Endodermal cell (in vitro differentiated cells): ENCODE measurements around the gene SH3BP1. TPM values are rescaled to one million over a fixed set of nuclear protein-coding genes. Genes with fewer than 3 reads are reported as not detected.

Source experiments
- DNase-seq: peaks from one replicate; pipeline ENCODE4 v3.0.0-alpha.2; 2017
- H3K27ac ChIP-seq: 2 replicates; pipeline ENCODE4 v1.5.1; 2013; ENCODE audit warnings: mild to moderate bottlenecking, low read depth, low read length, moderate library complexity
- H3K27me3 ChIP-seq: 2 replicates; pipeline ENCODE4 v1.6.1; 2013; ENCODE audit warnings: mild to moderate bottlenecking, low read length, moderate library complexity; ENCODE audit not compliant: insufficient read depth, control insufficient read depth, poor library complexity, severe bottlenecking
- H3K36me3 ChIP-seq: 2 replicates; pipeline ENCODE4 v1.7.0; 2013; ENCODE audit warnings: mild to moderate bottlenecking, low read length, moderate library complexity; ENCODE audit not compliant: control insufficient read depth, insufficient read depth
- H3K4me1 ChIP-seq: one replicate; pipeline ENCODE4 v1.7.0; 2013; ENCODE audit warnings: low read length; ENCODE audit not compliant: control insufficient read depth, insufficient read depth
- H3K4me3 ChIP-seq: 2 replicates; pipeline ENCODE4 v1.5.1; 2013; ENCODE audit warnings: mild to moderate bottlenecking, low read length, moderate library complexity
- H3K9ac ChIP-seq: 2 replicates; pipeline ENCODE4 v1.6.1; 2013; ENCODE audit warnings: mild to moderate bottlenecking, low read length, moderate library complexity; ENCODE audit not compliant: poor library complexity, severe bottlenecking; ENCODE audit errors: extremely low read depth
- H3K9me3 ChIP-seq: 2 replicates; pipeline ENCODE4 v1.6.1; 2013; ENCODE audit warnings: mild to moderate bottlenecking, low read length, moderate library complexity; ENCODE audit not compliant: control insufficient read depth
- H3K27ac Mint-ChIP-seq: 2 replicates; pipeline ENCODE4 v1.8.0; 2020; ENCODE audit warnings: mixed read lengths
- H3K27me3 Mint-ChIP-seq: 2 replicates; pipeline ENCODE4 v1.8.0; 2021; ENCODE audit warnings: mild to moderate bottlenecking, mixed read lengths; ENCODE audit not compliant: insufficient read depth
- H3K36me3 Mint-ChIP-seq: 2 replicates; pipeline ENCODE4 v1.8.0; 2020; ENCODE audit warnings: low read depth, mixed read lengths
- H3K4me1 Mint-ChIP-seq: 2 replicates; pipeline ENCODE4 v1.8.0; 2020; ENCODE audit warnings: mixed read lengths
- H3K4me3 Mint-ChIP-seq: 2 replicates; pipeline ENCODE4 v1.8.0; 2020; ENCODE audit warnings: mild to moderate bottlenecking, moderate library complexity, mixed read lengths
- H3K9me3 Mint-ChIP-seq: 2 replicates; pipeline ENCODE4 v1.8.0; 2020; ENCODE audit warnings: mild to moderate bottlenecking, mixed read lengths
- whole genome bisulfite sequencing, 2 experiments: methylation state at CpG; one replicate each; pipeline versions ENCODE4 v1.1.5 to v1.1.7; 2013; ENCODE audit warnings: missing lambda C conversion rate in 2 of 2, mixed read lengths in 1 of 2; ENCODE audit not compliant: insufficient coverage in 1 of 2, insufficient read length in 1 of 2; 5-methylcytosine and 5-hydroxymethylcytosine counted together
- total RNA-seq, 2 donors: library from RNA; stranded (reverse); fragmentation: NEBNext Ultra II Directional in 1 of 2; extraction: Animal tissue kit (Norgen Biotek cat#: 25700) in 1 of 2; gene quantifications; 2 replicates in 1 of 2; 3 replicates in 1 of 2; pipeline ENCODE4 v1.2.1, GENCODE V29; 2021
- TF ChIP-seq, protein P1 (sequence below): fragments of 200-600 bp; sonication (generic); conservative IDR thresholded peaks from 2 replicates; pipeline ENCODE4 v1.5.0; 2021; ENCODE audit warnings: antibody characterized with exemption, mild to moderate bottlenecking

SH3BP1 gene
- total RNA-seq, 2 donors from 2014 or later, result 37.7 to 38.6 TPM

DNA sequence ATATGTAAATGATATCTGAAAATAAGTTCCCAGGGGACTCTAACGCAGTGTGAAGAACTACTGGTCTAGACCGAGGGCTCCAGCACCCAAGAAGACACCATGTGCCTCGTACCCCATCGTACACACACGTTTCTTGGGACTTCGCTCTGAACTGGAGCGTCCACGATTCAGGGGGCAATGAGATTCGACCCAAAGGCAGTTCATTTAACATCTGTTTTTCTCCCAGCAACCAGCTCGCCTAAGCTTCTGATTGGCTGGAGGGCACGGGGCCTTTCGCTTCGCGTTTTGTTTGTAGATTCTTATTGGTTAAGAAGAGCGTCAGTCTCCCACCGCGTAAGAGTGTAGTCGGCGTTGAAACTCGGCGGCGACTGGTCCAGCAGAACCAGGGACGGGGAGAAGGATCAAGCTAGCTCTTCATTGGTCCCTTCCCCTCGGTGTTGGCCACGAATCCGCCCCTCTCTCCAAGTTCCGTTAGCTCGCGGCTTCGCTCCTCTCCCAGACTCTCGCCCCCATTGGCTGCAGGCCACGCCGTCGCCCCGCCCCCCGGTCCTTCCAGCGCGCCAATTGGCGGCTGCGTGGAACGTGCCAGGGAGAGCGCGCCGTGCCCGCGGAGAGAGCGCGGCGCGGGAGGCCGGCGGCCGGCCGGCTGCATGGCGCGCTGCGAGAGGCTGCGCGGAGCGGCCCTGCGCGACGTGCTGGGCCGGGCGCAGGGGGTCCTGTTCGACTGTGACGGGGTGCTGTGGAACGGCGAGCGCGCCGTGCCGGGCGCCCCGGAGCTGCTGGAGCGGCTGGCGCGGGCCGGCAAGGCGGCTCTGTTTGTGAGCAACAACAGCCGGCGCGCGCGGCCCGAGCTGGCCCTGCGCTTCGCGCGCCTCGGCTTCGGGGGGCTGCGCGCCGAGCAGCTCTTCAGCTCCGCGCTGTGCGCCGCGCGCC is 18.9 kb downstream of the SH3BP1 start, which contains the start of gene PDXP:
Gene PDXP (plus strand): TSS at position 591 of the 933 bp plus-strand sequence. CDS start 60 bp downstream, at position 651.
- peak within 1 kb of the TSS; percentile 34 for H3K9ac ChIP-seq
- TF ChIP-seq, protein P1, sequence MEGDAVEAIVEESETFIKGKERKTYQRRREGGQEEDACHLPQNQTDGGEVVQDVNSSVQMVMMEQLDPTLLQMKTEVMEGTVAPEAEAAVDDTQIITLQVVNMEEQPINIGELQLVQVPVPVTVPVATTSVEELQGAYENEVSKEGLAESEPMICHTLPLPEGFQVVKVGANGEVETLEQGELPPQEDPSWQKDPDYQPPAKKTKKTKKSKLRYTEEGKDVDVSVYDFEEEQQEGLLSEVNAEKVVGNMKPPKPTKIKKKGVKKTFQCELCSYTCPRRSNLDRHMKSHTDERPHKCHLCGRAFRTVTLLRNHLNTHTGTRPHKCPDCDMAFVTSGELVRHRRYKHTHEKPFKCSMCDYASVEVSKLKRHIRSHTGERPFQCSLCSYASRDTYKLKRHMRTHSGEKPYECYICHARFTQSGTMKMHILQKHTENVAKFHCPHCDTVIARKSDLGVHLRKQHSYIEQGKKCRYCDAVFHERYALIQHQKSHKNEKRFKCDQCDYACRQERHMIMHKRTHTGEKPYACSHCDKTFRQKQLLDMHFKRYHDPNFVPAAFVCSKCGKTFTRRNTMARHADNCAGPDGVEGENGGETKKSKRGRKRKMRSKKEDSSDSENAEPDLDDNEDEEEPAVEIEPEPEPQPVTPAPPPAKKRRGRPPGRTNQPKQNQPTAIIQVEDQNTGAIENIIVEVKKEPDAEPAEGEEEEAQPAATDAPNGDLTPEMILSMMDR, result no peak
- DNase-seq, result peak; percentile 99
- Mint-ChIP-seq H3K27ac (peak within 1 kb of the TSS; percentile 95), H3K36me3 (peaks cover 6% of the 10 kb centered on the region), H3K4me3 (peak within 1 kb of the TSS; percentile 76), H3K9me3 (no peaks in the 10 kb centered on the region), H3K4me1 (peaks cover 28% of the 10 kb centered on the region), H3K27me3 (no peaks in the 10 kb centered on the region)
- no peaks in the 10 kb centered on the region for H3K9me3 ChIP-seq
- H3K36me3 ChIP-seq, result peaks cover under 1% of the 10 kb centered on the region
- peak within 1 kb of the TSS; percentile 55 for H3K27ac ChIP-seq
- WGBS, 2 experiments, result 0 to 1% methylated on average over 16 to 101 of the region's 101 CpGs
- peak within 1 kb of the TSS; percentile 85 for H3K4me3 ChIP-seq
- peaks cover 6% of the 10 kb centered on the region for H3K4me1 ChIP-seq
- H3K27me3 ChIP-seq, result no peaks in the 10 kb centered on the region

DNA sequence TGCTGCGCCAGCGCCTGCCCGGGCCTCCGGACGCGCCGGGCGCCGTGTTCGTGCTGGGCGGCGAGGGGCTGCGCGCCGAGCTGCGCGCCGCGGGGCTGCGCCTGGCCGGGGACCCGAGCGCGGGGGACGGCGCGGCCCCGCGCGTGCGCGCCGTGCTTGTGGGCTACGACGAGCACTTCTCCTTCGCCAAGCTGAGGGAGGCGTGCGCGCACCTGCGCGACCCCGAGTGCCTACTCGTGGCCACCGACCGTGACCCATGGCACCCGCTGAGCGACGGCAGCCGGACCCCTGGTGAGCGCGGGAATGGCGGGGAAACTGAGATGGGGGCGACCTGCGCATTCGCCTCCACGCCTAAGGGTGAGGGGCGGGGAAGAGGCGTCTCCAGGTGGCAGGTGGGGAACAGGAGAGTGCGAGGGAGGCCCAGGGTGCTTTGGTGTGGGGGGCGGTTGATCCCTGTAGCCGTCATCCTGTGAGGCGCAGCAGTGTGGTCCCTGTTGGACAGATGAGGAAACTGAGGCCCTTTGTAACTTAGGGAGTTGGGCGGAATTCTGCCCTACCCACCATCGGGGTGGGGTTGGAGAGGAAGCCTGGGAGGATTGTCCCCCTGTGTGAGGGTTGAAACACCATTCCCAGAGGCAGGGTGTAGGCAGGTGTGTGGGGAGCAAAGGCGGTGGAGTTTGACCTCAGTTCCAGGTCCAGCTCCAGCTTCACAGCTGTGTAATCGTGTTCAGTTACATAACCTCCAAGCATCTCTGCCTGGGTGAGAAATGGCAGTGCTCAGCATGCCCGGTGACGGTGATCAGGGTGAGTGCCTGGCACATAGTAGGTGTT is 19.8 kb downstream of the SH3BP1 start:
- H3K36me3 ChIP-seq, result peaks cover 3% of the 10 kb centered on the region
- peak overlapping the region; percentile 44 for H3K27ac Mint-ChIP-seq
- peaks cover 2% of the 10 kb centered on the region for H3K36me3 Mint-ChIP-seq
- no peak overlapping the region for H3K27ac ChIP-seq
- no peaks in the 10 kb centered on the region for H3K9me3 Mint-ChIP-seq
- no peaks in the 10 kb centered on the region for H3K27me3 ChIP-seq
- TF ChIP-seq, protein P1, result no peak
- H3K9me3 ChIP-seq, result no peaks in the 10 kb centered on the region
- H3K27me3 Mint-ChIP-seq, result no peaks in the 10 kb centered on the region
- H3K4me1 Mint-ChIP-seq, result peaks cover 28% of the 10 kb centered on the region
- H3K9ac ChIP-seq, result peak overlapping the region; percentile 34
- peak overlapping the region; percentile 77 for H3K4me3 ChIP-seq
- WGBS, 2 experiments, result 6 to 33% methylated on average over 6 to 68 of the region's 68 CpGs
- peak overlapping the region; percentile 76 for H3K4me3 Mint-ChIP-seq
- H3K4me1 ChIP-seq, result peaks cover 6% of the 10 kb centered on the region
- DNase-seq, result no peak

DNA sequence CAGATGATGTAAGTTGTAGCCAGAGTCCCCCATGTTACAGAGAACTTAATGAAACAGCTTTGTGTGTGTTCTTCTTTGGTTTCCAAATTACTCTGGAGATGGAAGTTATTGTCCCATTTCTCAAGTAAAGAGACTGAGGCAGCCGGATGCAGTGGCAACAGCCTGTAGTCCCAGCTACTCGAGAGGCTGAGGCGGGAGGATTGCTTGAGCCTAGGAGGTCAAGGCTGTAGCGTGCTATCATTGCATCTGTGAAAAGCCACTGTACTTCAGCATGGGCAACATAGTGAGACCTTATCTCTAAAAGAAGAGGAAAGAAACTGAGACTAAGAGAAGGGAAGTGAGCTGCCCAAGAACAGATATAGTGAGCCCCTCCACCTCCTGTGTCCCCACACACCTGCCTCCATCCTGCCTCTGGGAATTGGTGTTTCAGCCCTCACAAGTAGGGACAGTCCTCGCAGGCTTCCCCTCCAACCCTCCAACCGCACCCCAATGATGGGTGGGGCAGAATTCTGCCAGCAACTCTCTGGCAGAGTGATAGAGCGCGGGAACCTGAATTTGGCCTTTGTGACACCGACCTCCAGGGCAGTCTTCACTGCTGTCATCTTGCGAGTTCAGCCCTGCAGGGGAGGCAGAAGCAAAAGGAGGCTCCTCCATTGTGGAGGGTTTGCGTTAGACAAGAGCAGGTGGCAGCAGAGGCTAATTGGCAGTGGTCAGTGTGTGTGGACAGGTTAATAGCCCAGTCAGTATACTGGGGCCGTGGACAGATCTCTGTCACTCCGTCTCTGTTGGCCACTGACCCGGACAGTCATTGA is 20.6 kb downstream of the SH3BP1 start:
- H3K27ac ChIP-seq, result no peak overlapping the region
- peak overlapping the region; percentile 76 for H3K4me3 Mint-ChIP-seq
- peaks cover 6% of the 10 kb centered on the region for H3K4me1 ChIP-seq
- 85 to 86% methylated on average over 11 to 14 of the region's 14 CpGs for WGBS, 2 experiments
- no peaks in the 10 kb centered on the region for H3K9me3 Mint-ChIP-seq
- H3K4me3 ChIP-seq, result peak overlapping the region; percentile 77
- H3K36me3 Mint-ChIP-seq, result peaks cover 4% of the 10 kb centered on the region
- H3K27me3 Mint-ChIP-seq, result no peaks in the 10 kb centered on the region
- no peaks in the 10 kb centered on the region for H3K27me3 ChIP-seq
- H3K27ac Mint-ChIP-seq, result peak overlapping the region; percentile 39
- H3K36me3 ChIP-seq, result peaks cover 5% of the 10 kb centered on the region
- H3K9ac ChIP-seq, result no peak overlapping the region
- TF ChIP-seq, protein P1, result no peak
- peaks cover 28% of the 10 kb centered on the region for H3K4me1 Mint-ChIP-seq
- no peaks in the 10 kb centered on the region for H3K9me3 ChIP-seq
- no peak for DNase-seq
